Inferior parietal cortex (tissue), 1 donor: ENCODE data around the gene KRT4.
"Not testable (repeated sequence)": the region's sequence is repeated elsewhere in the genome, so short reads cannot be mapped to it uniquely, and the experiment has no call there.

ENCODE experiments used
- DNase-seq: peaks from one replicate; pipeline ENCODE4 v3.0.0-alpha.2; 2016; ENCODE audit errors: extremely low spot score

The KRT4 gene

GRCh38 chr12:52774629-52775250 lies 39.2 kb downstream of the KRT4 start:
- no peak for DNase-seq

DNA sequence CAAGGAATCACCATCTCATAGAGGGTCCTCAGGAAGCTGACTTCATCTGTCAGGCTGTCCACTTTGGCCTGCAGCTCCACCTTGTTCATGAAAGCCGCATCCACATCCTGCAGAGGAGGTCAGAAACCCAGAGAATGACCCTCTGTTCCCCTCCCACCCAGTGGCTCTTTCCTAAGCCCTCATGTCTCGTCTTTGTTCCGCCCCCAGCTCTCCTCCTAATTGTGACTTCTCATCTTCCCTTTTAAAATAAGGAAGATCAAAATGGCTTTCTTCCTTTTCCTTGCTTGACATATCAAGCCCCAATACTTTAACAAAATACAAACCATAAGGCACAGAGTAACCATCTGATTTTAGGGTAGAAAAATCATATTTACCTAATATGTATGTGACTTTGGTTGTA lies 41.1 kb downstream of the KRT4 start:
- DNase-seq, result no peak

- DNase-seq, result no peak
Measured at GRCh38 chr12:52772188-52772587, 41.7 kb downstream of the KRT4 start.

DNA sequence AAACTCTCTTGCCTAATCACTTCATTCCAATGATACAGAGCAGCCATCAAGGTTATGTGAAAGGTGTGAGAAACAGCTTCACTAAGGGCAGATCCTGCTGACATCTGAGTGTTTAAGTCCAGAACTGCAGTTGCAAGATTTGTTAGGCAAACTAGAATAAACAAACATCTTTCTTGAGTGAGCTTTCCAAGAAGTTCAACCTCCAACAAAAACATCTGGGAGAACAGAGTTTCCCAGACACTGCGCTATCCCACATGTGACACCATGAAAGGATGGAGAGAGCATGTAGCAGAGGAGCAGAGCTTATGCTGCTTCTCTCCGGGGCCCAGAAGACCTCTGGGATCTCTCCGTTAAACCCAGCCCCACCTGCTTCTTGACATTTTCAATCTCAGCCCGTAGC lies 42.4 kb downstream of the KRT4 start:
- no peak for DNase-seq

DNA sequence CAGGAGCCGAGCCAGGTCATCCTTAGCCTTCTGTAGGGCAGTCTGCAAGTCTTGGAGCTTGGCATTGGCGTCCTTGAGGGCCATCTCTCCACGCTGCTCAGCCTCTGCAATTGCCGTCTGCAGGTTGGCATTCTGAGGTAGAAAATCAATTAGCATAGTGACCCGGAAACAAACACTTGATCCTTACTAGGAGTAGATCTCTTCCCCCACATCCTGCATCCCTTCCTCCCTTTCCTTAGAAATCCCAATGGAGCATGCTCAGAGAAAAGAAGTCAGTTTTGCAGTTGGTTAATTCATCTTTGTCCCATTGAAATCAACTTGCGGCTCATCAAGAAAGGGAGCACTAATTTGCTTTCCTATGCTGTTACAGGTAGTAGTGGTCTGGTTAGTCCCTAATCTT lies 42.8 kb downstream of the KRT4 start:
- no peak for DNase-seq

GRCh38 chr12:52769946-52770345 lies 44.0 kb downstream of the KRT4 start:
- DNase-seq, result no peak

GRCh38 chr12:52769354-52769753 lies 44.6 kb downstream of the KRT4 start:
- no peak for DNase-seq

DNA sequence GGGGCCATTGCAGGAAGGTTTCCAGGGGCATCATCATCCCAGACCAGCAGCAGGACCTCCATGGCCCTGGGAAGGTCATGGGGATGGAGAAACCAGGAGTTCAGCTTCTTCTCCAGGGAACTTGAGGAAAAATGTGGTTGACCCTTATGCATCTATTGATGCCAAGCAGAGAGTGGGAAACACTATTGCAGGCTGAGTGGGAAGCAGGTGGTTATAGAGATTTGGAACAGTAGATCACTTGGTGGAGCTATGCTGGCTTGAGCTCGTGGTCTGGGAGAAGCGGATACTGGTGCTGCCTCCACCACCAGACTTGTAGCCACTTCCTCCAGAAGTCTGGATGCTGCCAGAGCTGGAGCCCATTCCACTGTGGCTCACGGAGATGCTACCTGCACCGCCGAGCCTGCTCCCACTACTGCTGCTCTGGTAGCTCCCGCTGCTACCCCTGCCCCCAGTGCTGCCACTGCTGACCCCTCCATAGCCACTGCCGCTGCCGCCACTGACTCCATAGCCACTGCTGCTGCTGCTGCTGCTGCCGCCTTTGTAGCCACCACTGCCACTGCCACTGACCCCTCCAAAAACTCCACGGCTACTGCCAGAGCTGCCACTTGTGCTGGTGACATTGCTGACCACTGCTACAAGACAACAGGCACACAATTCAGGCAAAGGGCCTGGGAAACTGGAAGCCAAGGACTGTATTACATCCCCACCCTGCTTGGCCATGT lies 45.3 kb downstream of the KRT4 start:
- DNase-seq, result no peak

GRCh38 chr12:52767427-52767826 lies 46.5 kb downstream of the KRT4 start:
- DNase-seq, result no peak

DNA sequence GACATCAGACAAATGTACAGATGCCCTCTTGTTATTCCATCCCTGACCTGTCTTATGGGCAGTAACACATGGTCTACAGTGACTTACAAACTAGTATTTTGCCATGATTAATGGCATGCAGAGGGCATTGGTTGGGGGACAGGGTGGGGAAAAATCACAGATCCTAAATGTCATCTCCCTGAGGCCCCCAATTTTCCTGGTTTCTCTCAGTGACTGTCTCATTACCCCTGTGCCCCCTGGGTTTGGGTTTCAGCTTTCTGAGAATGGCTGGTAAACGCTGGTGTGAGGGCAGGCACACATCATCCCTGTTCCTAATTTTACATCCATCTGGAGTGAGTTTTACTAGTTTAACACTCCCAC lies 46.9 kb downstream of the KRT4 start:
- DNase-seq, result no peak

DNA sequence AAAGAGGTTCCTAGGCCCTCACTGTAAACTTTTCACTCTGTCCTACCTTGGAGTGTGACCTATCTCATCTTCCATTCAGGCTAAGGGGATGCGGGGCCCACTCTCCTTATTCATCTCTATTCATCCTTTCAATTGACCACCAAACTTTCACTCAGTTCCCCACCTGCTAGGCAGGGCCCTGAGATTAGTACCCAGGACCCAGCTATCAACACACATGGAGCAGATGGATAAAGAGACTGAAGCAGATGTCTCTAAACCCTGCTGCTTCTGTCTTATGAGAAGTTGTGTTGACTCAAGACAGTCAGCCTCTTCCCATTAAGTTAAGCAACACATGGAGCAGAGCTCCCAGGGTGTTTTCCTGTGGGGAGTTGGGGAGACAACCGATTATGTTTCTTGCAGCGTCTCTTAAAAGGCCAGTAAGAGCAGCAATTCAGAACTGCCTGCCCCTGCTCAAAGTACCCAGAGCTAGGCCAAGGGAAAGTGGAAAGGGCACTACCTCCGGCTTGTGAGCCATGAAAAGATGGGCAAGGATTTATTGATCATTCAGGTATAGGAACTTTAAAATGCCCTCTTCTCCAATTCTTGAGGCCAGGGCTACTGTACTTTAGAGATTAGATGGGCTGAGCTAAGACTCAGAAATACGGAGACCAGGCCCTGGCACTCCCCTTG lies 47.4 kb downstream of the KRT4 start:
- no peak for DNase-seq

GRCh38 chr12:52765702-52766101 lies 48.2 kb downstream of the KRT4 start:
- no peak for DNase-seq

DNA sequence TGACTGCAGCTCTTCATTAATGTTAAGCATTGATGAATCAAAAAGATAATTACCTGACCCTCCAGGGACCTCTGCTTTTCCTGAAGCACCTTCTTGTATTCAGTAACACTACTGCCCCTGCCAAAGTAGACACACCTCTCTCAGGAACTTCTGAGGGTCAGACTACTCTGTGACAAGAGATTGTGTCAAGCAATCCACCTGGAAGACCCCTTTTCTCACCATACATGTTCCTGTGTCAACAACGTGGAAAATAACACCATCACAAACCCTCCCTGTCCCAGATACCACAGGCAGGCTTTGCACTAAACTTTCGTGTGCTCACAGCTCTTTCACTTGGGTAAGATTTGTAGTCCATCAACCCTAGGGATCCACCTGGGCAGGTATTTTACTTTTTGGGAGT lies 49.9 kb downstream of the KRT4 start:
- no peak for DNase-seq

DNA sequence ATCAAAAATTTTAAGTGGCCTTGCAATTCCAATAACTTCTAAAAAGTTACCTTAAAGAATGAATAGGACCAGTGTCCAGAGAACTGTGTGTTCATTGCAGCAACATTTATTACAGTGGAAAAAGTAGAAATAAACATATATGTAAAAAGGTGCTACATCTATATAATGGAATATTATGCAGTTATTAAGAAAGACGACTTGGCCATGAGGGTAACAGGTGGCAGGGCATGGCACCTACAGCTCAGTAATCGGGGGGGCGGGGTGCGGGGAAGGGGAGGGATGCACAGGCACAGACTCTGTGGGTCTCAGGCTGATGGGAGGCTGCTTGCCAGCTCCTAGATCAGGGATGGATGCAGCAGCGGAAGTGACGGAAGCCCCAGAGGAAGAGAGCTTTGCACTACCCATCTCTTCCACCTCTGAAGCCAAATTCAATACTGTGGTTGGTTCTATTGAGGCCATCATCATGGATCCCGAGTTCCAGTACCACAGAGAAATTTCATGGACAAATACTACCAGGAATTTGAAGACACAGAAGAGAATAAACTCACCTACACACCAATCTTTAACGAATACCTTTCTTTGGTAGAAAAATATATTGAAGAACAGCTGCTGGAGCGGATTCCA lies 50.8 kb downstream of the KRT4 start:
- DNase-seq, result no peak

DNA sequence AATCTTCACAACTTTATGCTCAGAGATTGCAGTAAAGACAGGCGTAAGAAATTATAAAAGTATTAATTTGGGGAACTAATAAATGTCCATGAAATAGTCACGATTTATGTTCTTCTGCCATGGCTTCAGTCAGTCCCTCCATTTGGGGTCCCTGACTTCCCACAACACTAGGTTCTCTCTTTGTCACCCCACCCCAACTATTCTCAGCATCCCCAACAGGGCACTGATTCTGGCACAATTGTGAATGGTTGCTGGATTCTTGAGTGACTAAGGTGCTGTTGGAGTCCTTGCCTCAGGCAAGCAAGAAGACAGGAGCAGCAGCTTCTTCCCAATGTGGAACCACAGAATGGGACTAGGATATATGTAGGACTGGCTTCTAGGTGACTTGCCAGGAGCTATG lies 52.1 kb downstream of the KRT4 start:
- no peak for DNase-seq

DNA sequence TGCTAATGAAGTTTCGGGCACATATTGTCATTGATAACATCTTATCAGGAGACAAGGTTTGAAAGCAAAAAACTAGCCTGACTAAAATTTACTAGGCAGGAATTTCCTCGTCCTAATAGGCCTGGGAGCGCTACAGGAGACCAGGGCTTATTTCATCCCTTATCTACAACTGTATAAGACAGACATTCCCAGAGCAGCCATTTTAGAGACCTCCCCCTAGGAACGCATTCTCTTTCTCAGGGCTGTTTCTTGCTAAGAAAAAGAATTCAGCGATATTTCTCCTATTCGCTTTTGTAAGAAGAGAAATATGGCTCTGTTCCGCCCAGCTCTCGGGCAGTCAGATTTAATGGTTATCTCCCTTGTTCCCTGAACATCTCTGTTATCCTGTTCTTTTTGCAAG lies 52.7 kb downstream of the KRT4 start:
- DNase-seq, result not testable (repeated sequence)

DNA sequence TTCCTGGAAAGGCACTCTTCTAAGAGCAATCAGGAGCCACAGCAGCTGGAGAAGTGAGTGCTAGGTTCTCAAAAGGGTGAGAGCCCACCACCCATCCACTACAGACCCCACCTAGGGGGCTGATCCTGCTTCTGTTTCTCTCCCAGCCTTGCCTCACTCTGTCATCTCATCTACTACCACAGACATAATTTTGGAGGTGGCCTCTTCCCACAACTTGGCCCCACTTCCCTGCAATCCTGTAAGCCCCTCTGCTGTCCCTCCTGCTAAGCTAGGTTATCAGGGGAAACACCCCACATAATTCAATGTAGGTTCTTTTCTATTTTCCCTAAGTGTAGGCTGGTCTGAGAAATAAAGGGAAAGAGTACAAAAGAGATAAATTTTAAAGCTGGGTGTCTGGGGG lies 53.3 kb downstream of the KRT4 start:
- no peak for DNase-seq

DNA sequence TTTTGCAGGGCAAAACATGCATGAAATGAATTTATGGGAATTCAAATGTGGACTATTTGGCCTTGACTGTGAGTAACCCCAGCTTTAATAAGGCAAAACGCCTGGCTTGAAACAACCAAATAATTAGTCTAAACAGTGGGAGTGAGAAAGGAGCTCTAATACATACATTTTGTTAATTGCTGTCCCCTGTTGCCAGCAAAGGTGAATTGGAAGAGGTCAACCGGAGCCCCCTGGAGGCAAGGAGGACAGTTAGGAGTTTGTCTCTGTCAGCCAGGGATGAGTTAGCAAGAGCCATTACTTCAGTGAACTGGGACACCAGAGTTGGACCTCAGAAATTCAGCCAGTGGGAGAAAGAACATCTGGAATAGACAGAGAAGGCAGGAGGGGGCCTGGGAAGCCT lies 54.2 kb downstream of the KRT4 start:
- no peak for DNase-seq

- no peak for DNase-seq
Measured at GRCh38 chr12:52759218-52759617, 54.7 kb downstream of the KRT4 start.

DNA sequence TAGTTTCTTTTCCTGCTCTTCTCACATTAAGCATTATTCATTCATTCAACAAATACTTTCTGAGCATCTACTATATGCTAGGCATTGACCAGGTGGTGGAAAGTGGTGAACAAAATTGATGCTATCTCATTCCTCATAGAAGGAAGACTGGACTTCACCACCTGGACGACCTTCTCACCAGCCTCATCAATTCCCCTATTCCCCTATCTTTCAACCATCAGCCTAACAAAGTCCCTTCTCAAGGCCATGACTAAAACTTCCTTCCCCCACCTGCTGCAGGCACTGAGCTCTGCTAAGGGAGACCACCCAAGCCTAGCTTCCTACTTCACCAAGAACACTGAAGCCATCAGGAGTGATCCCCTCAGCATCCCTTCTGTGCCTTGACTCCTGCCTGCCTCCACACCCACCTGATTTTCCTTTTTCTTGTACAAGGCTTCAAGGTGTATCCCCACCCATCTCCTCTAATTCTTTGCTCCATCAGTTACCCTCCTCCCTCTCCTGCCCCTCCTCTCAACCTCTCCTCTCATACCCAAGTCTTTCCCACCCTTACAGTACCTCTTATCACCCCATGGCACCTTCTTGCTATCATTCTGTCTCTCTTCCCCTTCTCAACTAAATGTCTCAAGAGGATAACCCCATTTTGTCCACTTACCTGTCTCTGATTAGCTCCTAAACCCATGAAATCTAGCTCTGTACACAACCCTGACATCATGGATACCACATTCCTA lies 56.3 kb downstream of the KRT4 start:
- no peak for DNase-seq
